DOHH2 (cell line): ENCODE data around the gene SNRNP25.

Experiments
- EZH2phosphoT487 ChIP-seq: fragments of 200-600 bp; sonication (generic); IDR thresholded peaks from 2 replicates; pipeline ENCODE4 v1.6.1; 2017; ENCODE audit warnings: borderline replicate concordance, mild to moderate bottlenecking, antibody characterized with exemption, low read length, moderate library complexity, mixed read lengths
- TF ChIP-seq, protein P1 (sequence below): fragments of 200-600 bp; sonication (generic); IDR thresholded peaks from one replicate; pipeline ENCODE4 v1.5.1; 2014; ENCODE audit warnings: antibody characterized with exemption, mild to moderate bottlenecking, low read depth, low read length; ENCODE audit not compliant: poor library complexity, severe bottlenecking

DNA sequence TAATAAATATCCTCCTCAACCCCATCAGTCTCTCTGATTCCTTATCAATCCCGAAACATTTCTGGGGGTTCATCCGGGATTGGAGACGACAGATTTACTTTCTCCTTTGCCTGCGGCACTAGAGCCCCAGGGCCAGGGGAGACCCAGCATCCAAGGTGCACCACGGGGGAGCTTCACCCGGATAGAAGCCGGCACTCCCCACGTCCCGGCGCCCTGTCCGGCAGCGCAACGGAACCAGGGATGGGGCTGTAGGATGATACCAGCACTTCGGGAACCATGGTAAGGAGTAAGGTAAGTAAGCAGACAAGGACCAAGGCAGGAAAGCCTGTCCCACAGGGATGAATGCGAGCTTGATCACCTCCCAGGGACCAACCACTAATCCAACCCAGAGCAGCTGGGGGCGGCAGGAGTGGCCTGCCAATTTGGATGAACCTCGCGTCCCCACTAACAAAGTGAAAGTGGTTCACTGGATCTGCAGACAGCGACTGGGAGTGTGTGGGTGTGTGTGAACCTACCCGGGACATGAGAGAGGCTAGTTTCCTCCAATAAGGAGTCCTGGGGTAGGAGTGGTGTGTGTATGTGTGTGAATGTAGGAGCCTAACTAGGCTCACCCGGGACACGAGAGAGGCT lies 12.1 kb upstream of the SNRNP25 start:
- TF ChIP-seq, protein P1, sequence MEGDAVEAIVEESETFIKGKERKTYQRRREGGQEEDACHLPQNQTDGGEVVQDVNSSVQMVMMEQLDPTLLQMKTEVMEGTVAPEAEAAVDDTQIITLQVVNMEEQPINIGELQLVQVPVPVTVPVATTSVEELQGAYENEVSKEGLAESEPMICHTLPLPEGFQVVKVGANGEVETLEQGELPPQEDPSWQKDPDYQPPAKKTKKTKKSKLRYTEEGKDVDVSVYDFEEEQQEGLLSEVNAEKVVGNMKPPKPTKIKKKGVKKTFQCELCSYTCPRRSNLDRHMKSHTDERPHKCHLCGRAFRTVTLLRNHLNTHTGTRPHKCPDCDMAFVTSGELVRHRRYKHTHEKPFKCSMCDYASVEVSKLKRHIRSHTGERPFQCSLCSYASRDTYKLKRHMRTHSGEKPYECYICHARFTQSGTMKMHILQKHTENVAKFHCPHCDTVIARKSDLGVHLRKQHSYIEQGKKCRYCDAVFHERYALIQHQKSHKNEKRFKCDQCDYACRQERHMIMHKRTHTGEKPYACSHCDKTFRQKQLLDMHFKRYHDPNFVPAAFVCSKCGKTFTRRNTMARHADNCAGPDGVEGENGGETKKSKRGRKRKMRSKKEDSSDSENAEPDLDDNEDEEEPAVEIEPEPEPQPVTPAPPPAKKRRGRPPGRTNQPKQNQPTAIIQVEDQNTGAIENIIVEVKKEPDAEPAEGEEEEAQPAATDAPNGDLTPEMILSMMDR: no peak
- TF ChIP-seq EZH2phosphoT487: no peak
